ENCODE data around the gene CELF5. TPM values are rescaled to one million over a fixed set of nuclear protein-coding genes. Genes with fewer than 3 reads are reported as not detected.

CELF5 gene
- total RNA-seq, 4 donors from 2014 or later = not detected

DNA sequence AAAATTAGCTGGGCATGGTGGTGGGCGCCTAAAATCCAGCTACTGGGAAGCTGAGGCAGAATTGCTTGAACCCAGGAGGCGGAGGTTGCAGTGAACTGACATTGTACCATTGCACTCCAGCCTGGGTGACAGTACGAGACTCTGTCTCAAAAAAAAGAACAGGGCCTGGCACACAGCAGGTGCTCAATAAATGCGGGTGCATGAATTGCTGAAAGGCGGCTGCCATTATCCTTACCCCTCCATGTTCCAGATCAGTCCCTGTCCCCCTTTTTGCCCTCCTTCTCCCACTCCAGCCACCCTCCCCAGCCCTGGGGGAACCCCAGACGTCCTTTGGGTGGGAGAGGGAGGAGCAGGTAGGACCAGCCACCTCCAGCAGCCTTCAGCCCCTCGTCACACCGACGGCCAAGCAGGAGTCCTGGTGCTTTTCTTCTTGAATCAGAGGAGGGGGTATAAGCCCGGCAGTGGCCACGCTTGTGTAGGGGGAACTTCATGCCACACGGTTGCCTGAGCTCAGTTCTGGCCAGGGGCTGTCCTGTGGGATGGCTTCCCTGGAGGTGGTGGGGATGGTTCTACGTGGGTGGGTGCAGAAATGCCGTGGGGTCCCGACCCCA lies 121.5 kb downstream of the CELF5 start:
- Histone ChIP-seq H3K27ac (peak overlapping the region; percentile 68 to 94 (median 86)), H3K4me3 (no peak overlapping the region), H3K4me1 (peaks cover 0 to 41% (median 21%) of the 10 kb centered on the region in 4 donors), H3K27me3 (no peaks in the 10 kb centered on the region), H3K36me3 (no peaks in the 10 kb centered on the region), H3K9me3 (no peaks in the 10 kb centered on the region)
- TF ChIP-seq POLR2A (IDR thresholded peaks at IDR 0.05) = no peak
- no peak for TF ChIP-seq CTCF (IDR thresholded peaks at IDR 0.05)
- TF ChIP-seq EP300 (IDR thresholded peaks at IDR 0.05) = no peak
- WGBS, 2 donors = 48 to 73% methylated on average over 12 to 15 of the region's 15 CpGs
- DNase-seq (ENCODE audit: low spot score in 2 of 2) = no peak

Other genes with a start within 250 kb of the CELF5 start
- 10 to 100 TPM in 1 of 4 donors, 1 to 10 TPM in 1, under 1 TPM in 2; 0.44 to 13.5 (median 2.7) TPM for gene TLE6, start 247.1 kb upstream of the CELF5 start, total RNA-seq
- gene TLE2, start 195.4 kb upstream of the CELF5 start, total RNA-seq = 100 to 1,000 TPM in 3 of 4 donors, 10 to 100 TPM in 1; 87.5 to 184 (median 122) TPM
- 1,000 to 10,000 TPM in 1 of 4 donors, 100 to 1,000 TPM in 3; 449 to 1,111 (median 479) TPM for gene TLE5, start 162.2 kb upstream of the CELF5 start, total RNA-seq
- gene GNA11, start 130.3 kb upstream of the CELF5 start, total RNA-seq = 100 to 1,000 TPM in 3 of 4 donors, 10 to 100 TPM in 1; 65.1 to 114 (median 107) TPM
- 10 to 100 TPM in 2 of 4 donors, 1 to 10 TPM in 2; 3.8 to 22.5 (median 7.8) TPM for gene GNA15, start 88.6 kb upstream of the CELF5 start, total RNA-seq
- 1 to 10 TPM in 3 of 4 donors, under 1 TPM in 1; 0.66 to 4.7 (median 2.4) TPM for gene S1PR4, start 45.9 kb upstream of the CELF5 start, total RNA-seq
- 10 to 100 TPM; 27.1 to 83.4 (median 38.2) TPM for gene NCLN, start 38.7 kb upstream of the CELF5 start, total RNA-seq
- gene NFIC, start 141.9 kb downstream of the CELF5 start, total RNA-seq = 100 to 1,000 TPM; 138 to 200 (median 160) TPM